ENCODE results near the gene RNASE8.

RNASE8 gene

DNA sequence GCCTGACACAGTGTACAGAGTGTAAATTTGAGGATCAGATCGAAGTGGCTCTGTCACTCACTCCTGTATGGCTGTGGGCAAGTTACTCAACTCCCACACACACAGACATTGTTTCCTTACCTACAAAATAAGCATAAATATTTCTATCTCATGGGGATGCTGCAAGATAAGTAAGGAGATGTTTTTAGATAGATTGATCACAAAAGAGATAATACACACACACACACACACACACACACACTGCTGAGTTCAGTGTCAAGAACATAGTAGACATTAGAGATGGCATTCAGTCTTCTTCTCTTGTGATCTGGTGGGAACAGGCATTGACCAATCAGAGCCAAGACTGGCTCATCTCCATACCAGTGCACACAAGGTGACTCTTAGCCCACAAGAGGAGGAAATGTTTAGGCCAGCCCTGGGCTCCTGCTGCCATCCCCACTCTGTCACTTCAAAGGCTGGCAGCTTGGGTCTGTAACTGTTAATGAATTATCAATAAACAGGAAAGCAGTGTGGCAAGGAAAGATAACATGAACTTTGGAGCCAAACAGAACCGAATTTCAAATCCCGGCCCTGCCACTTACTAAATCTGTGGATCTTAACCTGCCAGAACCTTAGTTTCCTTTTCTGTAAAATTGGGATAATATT is 3.4 kb upstream of the RNASE8 start:
- DNase-seq: no peak

DNA sequence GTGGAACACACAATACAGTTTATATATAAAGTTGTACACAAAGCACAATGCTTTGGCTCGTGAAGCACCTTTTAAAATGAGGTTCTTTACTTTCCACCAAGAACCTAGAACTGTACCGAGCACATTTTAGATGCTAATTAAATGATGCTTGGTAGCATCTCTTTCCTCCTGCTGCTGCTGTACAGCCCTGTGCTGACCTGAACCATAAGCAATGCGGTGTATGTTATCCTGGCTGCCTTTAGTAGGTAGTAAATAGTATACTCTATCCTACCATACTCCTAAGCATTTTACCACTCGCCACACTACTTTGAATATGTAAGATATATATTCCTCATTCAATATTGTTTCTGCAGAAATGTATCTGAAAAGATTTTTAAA is 2.9 kb upstream of the RNASE8 start:
- no peak for DNase-seq

DNA sequence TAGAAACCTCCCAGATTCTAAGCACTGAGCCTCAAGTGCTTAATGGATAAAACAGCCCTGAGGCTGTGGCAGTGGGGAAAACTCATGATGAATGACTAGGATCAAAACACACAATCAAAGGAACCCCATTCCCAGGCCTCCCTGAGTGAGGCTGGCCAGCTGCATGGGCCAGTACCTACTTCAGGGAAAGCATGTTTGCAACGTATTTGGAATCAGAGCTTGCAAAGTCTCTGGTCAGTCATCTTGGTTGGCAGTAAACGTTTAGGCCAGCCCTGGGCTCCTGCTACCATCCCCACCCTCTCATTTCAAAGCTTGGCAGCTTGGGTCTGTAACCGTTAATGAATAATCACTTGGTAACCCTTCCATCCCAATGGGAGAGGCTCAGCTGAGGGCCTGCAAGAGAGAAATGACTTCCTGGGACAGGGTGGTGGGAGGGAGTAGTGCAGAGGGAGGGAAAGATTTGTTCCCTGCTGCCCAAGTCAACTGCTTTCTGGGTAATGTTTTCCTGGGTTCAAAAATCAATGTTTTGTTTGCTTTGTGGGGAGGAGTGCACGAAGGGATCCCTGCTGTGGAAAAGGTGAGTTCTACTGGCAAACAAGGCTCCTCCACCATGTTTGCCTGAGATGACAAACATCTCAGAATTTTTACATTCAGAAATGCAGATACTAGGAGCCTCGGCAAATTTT is 2.0 kb upstream of the RNASE8 start:
- DNase-seq: no peak

DNA sequence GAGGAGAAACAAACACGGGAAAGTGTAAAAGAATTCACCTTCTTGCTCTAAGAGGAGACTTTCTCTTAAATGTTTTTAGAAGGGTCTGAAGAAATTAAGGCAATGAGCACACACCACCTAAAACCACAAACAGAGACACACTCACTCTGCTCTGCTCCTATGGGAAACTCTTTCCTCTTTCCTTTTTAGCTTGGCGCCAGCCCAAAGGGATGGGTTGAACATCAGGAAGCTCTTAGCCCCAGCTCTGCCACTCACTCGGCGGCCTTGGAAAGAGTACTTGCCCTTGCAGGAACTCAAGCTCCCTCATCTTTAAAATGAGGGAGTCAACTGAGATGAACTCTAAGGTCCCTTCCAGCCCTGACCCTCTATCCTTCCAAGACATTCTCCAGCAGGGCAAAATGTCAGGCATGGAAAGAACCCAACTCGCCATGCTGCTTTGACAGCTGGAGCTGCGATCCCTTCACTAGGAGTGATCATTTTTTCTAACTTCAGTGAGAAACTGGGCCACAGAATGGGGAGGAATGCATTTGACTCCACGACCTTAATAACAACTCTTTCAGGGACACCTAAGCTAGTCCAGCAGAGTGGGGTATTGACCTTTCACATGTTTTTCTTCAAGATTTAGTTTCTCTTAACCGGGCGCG is 980 bp upstream of the RNASE8 start:
- DNase-seq: no peak

DNA sequence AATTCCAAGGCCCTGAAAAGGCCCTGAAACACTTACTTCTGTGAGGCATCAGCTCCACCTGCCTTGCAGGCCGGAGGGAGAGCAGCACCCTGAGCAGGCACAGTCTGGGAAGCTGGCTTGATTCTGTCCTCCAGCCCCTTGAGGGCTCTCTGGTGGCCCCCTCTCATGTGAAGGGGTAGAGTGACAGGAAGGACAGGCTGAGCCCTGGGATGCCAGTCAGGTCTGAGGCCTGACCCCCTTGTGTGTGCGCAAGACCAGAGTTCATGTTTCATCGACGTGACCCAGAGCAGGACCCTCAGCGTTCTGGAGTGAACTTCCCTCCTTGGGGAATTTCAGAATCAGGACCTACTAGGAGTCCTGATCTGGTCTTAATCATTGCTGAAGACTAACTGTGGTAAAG is 1.3 kb downstream of the RNASE8 start:
- DNase-seq: no peak

DNA sequence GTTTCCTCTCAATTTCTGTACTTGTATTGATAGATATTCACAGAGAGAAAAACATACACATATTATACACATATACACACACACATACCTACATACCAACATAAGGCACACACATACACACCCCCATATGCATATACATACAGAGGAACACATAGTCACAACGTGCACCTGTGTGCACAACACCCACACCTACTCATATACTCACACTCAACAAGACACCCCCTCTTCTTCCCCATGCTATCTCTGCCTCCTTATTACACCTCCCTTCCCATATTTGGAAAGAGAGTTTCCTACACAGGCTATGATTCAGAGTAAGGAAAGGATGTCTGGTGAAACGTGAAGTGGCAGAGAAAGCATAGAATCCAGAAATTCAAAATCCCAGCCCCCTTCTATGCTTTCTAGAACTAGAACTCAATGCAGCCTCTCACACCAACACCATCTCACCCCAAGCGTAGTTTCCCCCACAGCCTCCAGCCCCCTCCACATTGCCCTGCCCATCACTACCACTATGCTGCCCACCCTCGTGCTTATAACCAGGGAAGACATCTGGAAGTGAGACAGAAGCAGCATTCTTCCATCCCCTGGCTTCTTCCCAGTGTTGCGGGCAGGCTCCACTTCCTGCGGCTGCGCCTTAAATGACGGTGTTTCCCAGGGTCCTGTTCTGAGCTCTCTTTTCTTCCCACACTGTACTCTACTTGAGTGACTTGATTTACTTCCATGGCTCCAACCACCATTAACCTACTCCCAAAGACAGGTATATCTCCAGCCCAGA is 2.4 kb downstream of the RNASE8 start:
- DNase-seq: no peak

DNA sequence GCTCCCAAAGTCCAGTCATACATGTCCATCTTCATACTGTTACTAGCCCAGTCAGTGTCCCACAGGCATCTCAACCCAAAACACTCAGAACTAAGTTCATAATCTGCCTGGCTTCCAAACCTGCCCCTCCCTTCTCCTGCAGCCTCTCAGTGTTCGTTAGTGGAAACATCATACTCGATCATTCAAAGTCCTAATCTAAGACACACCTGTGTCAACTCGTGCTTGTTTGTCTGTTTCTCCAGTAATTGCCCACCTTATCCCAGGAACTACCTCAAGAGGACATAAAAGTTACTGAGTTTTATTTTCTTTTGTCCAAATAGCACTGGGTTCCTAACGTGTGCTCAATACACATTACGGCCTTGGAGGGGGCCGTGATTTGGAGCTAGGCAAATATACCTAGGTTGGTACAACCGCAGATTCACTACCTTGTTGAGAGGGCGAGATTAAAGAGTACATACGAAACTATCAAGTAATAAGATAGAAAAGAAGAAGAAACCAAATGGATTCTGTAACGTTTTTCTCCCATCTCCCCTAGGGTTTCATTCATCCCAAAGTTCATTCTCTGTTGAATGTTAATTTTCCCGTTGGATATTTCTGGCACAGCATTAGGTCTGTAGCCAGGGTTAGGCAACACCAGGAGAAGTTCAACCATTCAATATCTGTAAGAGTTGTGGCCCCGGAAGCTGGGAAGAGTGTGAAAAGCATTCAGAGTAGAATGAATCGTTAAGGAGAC is 3.2 kb downstream of the RNASE8 start:
- no peak for DNase-seq

DNA sequence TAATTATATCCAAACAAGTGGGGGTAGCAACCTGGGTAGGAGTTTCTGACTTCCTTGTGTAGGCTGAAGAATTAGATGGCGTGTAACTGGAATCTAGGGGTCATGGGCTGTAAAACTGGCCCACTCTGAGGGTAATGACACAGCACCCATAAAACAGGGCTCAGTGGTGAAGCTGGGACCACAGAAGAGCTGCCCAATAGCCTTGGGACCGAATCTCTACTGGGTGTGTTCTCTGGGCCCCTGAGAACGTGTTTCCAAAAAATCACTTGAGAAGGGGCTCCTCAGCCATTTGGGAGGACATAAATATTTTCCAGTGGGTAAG is 3.7 kb downstream of the RNASE8 start:
- no peak for DNase-seq

DNA sequence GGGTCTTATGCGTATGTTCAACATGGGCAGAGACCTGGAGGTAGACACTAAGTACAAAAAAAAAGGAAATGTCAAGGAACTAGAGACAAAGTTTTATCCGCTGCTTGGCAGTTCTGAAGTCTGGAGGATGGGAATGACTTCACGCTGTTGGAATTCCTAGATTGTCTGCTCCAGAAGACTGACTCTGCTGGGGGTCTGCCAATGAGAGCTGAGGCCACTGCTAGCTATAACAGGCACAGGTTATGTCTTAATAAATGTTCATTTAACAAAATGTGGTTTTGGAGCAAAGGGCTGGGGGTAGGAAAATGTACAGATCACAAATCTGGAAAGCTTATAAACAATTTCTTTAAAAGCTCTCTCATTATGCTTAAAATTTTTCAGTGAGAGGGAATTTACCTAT is 5.9 kb downstream of the RNASE8 start:
- DNase-seq: no peak

DNA sequence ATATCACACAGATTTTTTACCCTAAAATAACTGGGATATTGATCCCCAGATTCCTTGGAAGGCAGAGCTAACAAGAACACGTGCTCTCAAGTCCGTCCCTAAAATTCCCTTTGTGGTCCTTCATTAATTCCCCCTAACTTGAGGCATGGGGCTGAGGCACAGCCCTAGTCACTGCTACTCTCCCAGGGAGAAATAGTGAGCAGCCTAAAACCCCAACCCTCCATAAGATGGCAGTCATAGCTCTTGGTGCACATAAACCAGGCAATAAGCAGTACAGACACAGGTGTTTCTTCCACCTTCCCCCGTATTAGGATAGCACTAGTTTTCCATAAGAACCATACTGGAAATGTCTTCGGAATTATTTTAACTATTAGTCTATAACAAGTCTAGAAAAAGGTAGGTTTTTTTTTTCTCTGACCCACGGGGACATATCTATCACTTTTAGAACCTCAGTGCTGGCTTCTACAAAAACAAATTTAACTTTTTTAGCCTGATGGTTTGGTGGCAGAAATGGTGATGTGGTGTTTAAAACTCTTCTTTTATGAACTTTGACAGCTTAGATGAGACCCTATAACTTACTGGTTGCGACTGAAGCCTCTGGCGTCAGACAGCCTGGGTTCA is 9.4 kb downstream of the RNASE8 start:
- no peak for DNase-seq

DNA sequence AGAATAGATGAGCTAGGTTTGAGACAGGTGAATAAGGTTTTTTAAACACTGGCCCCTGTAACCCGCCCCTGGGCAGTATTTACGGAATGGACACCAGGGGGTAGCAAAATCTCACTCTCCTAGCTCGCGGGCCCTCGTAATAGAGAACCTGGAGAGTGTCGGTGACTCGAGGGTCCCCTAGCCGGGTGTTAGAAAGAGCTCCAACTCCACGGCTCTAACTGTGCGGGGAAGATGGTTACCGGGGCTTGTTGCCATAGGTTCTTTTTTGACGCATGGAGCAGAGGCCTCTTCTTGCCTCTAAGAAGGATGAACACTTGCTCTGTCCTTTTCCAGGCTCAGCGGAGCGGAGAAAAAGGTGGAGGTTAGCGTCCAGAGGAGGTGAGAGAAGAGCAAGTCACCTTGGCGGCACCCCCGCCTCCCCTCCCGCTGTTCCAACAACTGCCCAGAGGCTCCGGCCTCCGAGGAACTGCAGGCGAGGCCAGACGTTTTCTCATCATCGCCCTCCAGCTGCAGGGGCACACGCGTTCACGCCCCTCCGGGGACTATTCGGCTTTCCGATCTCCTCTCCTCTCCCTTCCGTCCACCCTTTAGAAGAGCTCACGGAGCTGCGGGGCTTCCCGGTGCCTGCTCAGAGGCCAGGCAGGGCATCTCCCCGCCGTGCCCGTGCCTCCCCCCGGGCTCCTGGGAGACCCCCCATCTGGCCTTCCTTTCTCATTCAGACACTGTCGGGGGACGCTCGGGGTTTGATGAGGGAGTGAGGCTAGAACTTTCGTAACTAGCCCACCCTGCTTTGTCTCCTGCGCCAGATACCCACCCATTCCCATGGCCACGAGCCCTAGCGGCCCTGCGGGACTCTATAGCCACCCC is 11.1 kb downstream of the RNASE8 start:
- peak; percentile 69 for DNase-seq

DNA sequence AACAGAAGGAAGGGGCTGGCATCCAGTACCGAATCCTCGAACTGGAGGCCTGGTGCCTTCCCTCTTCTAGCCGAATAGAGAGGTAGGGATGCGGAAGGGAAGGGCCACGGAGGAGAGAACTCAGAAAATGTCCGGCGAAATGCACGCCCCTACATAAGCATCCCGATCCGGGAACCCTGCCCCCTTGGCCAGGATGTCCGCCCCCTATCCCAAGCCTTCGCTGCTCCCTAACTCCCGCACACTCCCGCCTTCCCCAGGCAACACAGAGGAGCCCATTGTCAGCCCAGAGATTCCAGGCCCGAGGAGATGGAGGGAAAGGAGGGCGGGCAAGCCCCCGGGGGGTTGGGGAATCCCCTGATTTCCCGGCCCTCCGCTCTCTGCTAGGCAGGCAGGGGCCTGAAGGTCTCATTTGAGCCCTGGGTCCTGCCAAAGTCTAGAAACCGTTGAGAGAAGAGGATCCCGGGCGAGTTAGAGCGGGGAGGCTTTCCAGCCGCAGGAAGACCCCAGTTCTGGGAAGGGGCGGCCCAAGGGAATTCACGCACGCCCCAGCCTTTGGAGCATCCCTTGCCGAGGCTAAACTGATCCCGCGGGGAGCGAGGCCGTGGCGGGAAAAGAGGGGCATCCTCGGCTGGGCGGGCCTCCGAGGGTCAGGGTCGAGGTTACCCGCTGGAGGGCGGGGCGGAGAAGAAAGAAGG is 11.9 kb downstream of the RNASE8 start:
- no peak for DNase-seq

DNA sequence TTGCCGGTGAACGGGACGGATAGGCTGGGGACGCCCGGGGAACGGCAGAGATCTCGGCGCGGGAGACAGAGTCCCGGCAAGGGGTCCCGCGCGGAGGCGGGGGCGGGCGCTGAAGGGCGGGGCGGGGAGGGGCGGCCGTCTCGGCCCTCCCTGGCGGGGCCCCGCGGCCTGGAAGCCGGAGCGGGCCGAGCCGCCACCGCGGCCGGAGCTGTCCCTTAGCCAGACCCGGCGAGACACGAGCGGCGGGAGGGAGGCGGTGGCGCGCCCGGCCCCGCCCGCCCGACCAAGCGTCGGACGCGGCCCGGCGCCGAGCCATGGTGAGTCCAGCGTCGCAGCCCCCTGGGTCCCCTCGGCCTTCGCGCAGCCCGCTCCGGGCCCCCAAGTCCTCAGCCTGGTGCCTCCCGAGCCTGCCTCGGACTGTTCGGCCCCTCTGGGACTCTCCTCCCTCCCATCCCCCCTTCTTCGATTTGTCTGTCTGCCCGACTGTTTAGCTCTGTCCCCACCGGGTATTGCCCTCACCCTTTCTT is 12.5 kb downstream of the RNASE8 start, which contains the start of gene ARHGEF40:
TSS of gene ARHGEF40 (plus strand) at position 222 of the 527 bp plus-strand sequence. CDS start at position 315, 93 bp downstream.
- no peak for DNase-seq

DNA sequence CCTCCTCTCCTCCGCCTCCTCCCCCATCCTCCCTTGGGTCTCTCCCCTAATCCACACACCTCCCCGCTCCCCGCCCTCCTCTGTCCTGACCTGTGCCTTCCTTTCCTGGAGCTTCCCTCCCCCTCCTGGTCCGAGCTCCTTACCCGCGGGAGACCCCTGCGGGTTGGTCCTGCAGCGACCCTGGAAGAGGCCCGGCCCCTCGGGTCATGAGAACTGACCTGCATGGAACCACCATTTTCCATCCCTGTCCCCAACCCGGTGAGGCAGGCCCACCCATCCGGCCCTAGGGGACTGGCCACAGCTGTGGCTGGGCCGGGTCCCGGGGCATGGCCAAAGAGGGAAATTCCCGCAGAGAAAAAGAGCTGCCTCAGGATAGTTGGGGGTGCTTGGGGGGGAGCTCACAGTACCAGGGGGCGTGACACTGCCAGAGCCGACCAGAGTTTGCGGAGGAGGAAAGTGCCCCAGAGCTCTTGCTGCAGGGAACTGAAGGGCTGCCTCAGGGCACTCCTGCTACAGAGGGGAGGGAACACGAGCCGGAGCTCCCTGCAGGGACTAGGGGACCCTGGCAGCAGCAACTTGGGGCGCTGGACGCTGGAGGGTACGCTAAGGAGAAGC is 13.1 kb downstream of the RNASE8 start:
- DNase-seq: no peak

DNA sequence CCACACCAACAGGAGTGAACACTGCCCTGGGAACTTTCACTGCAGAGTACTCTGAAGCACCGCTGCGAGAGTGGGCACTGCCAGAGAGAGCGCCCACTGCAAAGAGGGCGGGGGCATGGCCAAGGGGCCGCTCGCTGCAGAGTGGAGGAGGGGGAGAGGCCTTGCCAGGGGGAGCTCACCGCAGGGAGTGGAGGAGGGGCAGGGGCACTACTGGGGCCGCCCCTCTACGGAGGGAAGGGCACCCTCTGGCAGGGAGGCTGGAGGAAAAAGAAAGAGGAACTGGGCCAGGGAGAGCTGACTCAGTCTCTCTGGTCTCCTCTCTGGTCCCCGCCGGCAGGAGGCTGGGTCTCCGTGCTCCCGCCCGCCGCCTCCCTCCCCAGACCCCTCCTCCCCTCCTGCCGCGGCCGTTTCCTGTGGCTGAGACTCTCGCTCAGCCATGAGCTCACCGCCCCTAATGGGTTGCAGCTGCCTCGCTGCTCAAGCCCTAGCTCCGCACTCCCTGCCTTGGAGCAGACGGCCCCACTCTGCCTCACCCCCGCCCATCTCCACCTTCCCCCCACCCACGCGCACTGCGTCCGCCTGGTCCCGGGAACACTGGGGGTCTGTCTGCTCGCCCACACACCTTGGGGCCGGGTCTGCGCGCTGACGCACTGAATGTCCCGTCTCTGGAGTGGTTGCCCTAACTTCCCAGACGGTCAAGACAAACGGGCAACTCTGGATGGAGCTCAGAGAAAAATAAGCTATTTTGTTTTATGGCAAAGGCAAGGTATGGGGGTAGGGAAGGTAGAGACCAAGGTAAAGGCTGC is 13.8 kb downstream of the RNASE8 start:
- peak; percentile 73 for DNase-seq

DNA sequence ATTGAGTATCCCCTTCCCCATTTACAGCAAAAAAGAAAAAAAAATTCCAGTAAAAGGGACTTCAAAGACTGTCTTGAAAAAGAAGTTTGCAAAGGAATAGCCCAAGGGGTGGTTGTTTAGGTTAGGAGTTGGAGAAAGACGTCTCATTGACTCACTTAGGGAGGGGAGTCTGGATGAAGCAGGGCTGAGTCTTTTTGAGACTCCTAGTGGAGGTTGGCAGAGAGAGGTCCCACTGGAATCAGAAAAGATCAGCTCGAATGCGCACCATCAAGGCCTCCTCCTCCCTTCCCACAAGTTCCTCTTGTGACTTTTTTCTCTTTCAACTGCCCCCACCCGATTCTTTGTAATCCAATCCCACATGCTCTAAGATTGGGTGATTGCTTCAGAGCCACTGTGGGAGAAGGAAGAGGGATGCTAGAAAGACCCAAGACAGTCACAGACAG is 14.4 kb downstream of the RNASE8 start:
- DNase-seq: no peak

DNA sequence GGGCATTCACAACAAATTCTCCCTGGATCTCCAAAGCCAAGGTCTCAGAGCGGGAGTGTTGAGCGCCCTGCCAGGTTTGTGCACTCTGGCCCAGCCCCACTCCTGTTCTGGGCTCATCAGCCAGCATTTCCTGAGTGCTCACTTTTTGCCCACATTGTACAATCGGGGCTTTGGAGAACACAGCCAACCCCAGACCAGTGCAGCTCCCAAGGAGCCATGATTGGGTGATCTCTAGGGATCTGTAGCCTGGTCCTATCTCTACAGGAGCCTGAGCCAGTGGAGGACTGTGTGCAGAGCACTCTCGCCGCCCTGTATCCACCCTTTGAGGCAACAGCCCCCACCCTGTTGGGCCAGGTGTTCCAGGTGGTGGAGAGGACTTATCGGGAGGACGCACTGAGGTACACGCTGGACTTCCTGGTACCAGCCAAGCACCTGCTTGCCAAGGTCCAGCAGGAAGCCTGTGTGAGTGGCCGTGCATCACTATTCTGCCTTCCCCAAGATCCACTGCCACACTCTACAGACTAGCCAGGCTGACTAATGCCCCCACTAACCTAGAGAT is 15.2 kb downstream of the RNASE8 start:
- no peak for DNase-seq

DNA sequence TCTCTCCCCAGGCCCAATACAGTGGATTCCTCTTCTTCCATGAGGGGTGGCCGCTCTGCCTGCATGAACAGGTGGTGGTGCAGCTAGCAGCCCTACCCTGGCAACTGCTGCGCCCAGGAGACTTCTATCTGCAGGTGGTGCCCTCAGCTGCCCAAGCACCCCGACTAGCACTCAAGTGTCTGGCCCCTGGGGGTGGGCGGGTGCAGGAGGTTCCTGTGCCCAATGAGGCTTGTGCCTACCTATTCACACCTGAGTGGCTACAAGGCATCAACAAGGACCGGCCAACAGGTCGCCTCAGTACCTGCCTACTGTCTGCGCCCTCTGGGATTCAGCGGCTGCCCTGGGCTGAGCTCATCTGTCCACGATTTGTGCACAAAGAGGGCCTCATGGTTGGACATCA is 16.3 kb downstream of the RNASE8 start:
- DNase-seq: no peak
